HepG2 (cell line): ENCODE measurements around the gene SLC35B1. TPM values are rescaled to one million over a fixed set of nuclear protein-coding genes. Genes with fewer than 3 reads are reported as not detected.

Experiments
- ATAC-seq: fragments of 200-7000 bp; cut with Tn5 transposase; 3 replicates; pipeline ENCODE4 v1.9.1; 2020; ENCODE audit warnings: mild to moderate bottlenecking, moderate library complexity
- BruUV-seq: library from RNA; stranded (reverse); fragments of 400-500 nt; replicated peaks from 2 replicates; lab custom pipeline; 2021; lab: Mats Ljungman, UMichigan
- CTCF ChIA-PET: fragments of 300-600 bp; formaldehyde crosslinking; extraction: SDS; loops from one replicate; lab custom pipeline; 2021; ENCODE audit warnings: low total read pairs, inconsistent platforms, low intra/inter-chr PET ratio; lab: Yijun Ruan, JAX
- POLR2A ChIA-PET: fragments of 350-600 bp; sonication (Branson Sonifier 250); formaldehyde crosslinking; loops from one replicate; lab custom pipeline; 2020; ENCODE audit warnings: antibody characterized with exemption, inconsistent platforms; lab: Yijun Ruan, JAX
- DNase-seq: peaks from one replicate; pipeline ENCODE4 v3.0.0-alpha.2; 2015; ENCODE audit warnings: low spot score
- FAIRE-seq: peaks from 3 replicates; lab custom pipeline; 2011; peaks lifted over from hg19 to GRCh38; lab: Jason Lieb, UNC
- H2AFZ ChIP-seq: one replicate; pipeline ENCODE4 v1.6.1; 2011; ENCODE audit warnings: low read length, inconsistent platforms
- H3K27ac ChIP-seq: fragments of 300-600 bp; 3 replicates; pipeline ENCODE4 v1.8.0; 2011; ENCODE audit warnings: mixed run types, mild to moderate bottlenecking, mixed read lengths, low read length, inconsistent platforms; ENCODE audit not compliant: insufficient read depth; ENCODE audit errors: extremely low read length
- H3K27me3 ChIP-seq, 2 experiments: fragments of 200-600 bp in 1 of 2; 2 replicates in 1 of 2; 3 replicates in 1 of 2; pipeline versions ENCODE4 v1.6.0 to v1.8.0; 2011; ENCODE audit warnings: low read length in 2 of 2, mild to moderate bottlenecking in 2 of 2, moderate library complexity in 2 of 2, inconsistent platforms in 1 of 2; ENCODE audit not compliant: insufficient read depth in 2 of 2, control insufficient read depth in 1 of 2
- H3K36me3 ChIP-seq, 2 experiments: fragments of 200-600 bp in 1 of 2; replicated peaks in 1 of 2; 2 replicates in 1 of 2; 3 replicates in 1 of 2; pipeline versions ENCODE4 v1.5.1 to v1.8.0; 2011; ENCODE audit warnings: low read length in 2 of 2, inconsistent platforms in 1 of 2; ENCODE audit not compliant: insufficient read depth in 2 of 2, control insufficient read depth in 1 of 2
- H3K4me1 ChIP-seq: 2 replicates; pipeline ENCODE4 v1.5.1; 2012; ENCODE audit warnings: low read length, inconsistent platforms; ENCODE audit not compliant: insufficient read depth
- H3K4me2 ChIP-seq: 2 replicates; pipeline ENCODE4 v1.6.0; 2011; ENCODE audit warnings: low read depth, low read length, inconsistent platforms
- H3K4me3 ChIP-seq, 3 experiments: fragments of 200-600 bp in 1 of 3; sonication (generic), shearing (Covaris generic) in 1 of 3; replicated peaks in 1 of 3; 2 replicates each; pipeline ENCODE4 v1.5.1; 2011 to 2016; ENCODE audit warnings: low read length in 3 of 3, inconsistent platforms in 2 of 3, low read depth in 2 of 3, mild to moderate bottlenecking in 2 of 3, control low read depth in 1 of 3, mixed read lengths in 1 of 3; ENCODE audit not compliant: insufficient read depth in 1 of 3
- H3K79me2 ChIP-seq: one replicate; pipeline ENCODE4 v1.6.1; 2011; ENCODE audit warnings: low read length, inconsistent platforms; ENCODE audit not compliant: insufficient read depth
- H3K9ac ChIP-seq: 2 replicates; pipeline ENCODE4 v1.6.0; 2011; ENCODE audit warnings: mild to moderate bottlenecking, low read depth, low read length, inconsistent platforms; ENCODE audit not compliant: insufficient read depth
- H3K9me3 ChIP-seq: 2 replicates; pipeline ENCODE4 v1.5.1; 2012; ENCODE audit warnings: mild to moderate bottlenecking, low read length
- H4K20me1 ChIP-seq: 2 replicates; pipeline ENCODE4 v1.6.0; 2011; ENCODE audit warnings: inconsistent platforms, mild to moderate bottlenecking, low read length, moderate library complexity; ENCODE audit not compliant: insufficient read depth
- ARID3A ChIP-seq: IDR thresholded peaks from 2 replicates; pipeline ENCODE4 v1.6.1; 2012; ENCODE audit warnings: low read depth, low read length, improper control_type of control experiment
- BCL3 ChIP-seq: sonication (generic); formaldehyde crosslinking; IDR thresholded peaks from 2 replicates; pipeline ENCODE4 v1.5.1; 2020; ENCODE audit warnings: mild to moderate bottlenecking, missing genetic modification reagents, moderate library complexity
- CENPT ChIP-seq: sonication (generic); formaldehyde crosslinking; IDR thresholded peaks from 2 replicates; pipeline ENCODE4 v1.8.0; 2022; ENCODE audit warnings: low read depth, mild to moderate bottlenecking, moderate library complexity, missing genetic modification reagents
- E2F1 ChIP-seq: sonication (generic); formaldehyde crosslinking; IDR thresholded peaks from 2 replicates; pipeline ENCODE4 v1.5.0; 2020; ENCODE audit warnings: missing genetic modification reagents
- GPBP1L1 ChIP-seq: sonication (generic); formaldehyde crosslinking; IDR thresholded peaks from 2 replicates; pipeline ENCODE4 v1.5.0; 2020; ENCODE audit warnings: mild to moderate bottlenecking, missing genetic modification reagents
- JUND ChIP-seq: sonication (generic); formaldehyde crosslinking; IDR thresholded peaks from 2 replicates; pipeline ENCODE4 v1.8.0; 2022; ENCODE audit warnings: mild to moderate bottlenecking, missing genetic modification reagents
- PCBP1 ChIP-seq: fragments of 200-400 bp; formaldehyde crosslinking; IDR thresholded peaks from 2 replicates; pipeline ENCODE4 v1.6.1; 2017; ENCODE audit warnings: mild to moderate bottlenecking, low read depth, low read length, borderline replicate concordance
- SMYD3 ChIP-seq: sonication (generic); formaldehyde crosslinking; IDR thresholded peaks from 2 replicates; pipeline ENCODE4 v1.8.1; 2023; ENCODE audit warnings: mild to moderate bottlenecking, missing genetic modification reagents
- U2AF1 ChIP-seq: fragments of 200-400 bp; formaldehyde crosslinking; optimal IDR thresholded peaks from 2 replicates; pipeline ENCODE3; 2017; ENCODE audit warnings: mild to moderate bottlenecking, low read depth, low read length
- UBTF ChIP-seq: sonication (generic); formaldehyde crosslinking; IDR thresholded peaks from 2 replicates; pipeline ENCODE4 v1.4.0; 2020; ENCODE audit warnings: mild to moderate bottlenecking, missing genetic modification reagents
- ZBTB34 ChIP-seq: sonication (generic); formaldehyde crosslinking; IDR thresholded peaks from 2 replicates; pipeline ENCODE4 v1.8.0; 2022; ENCODE audit warnings: mild to moderate bottlenecking, missing genetic modification reagents
- ZFP37 ChIP-seq: sonication (generic); formaldehyde crosslinking; IDR thresholded peaks from 2 replicates; pipeline ENCODE4 v1.4.0; 2020; ENCODE audit warnings: missing genetic modification reagents, borderline replicate concordance
- ZNF296 ChIP-seq: sonication (generic); formaldehyde crosslinking; conservative IDR thresholded peaks from 2 replicates; pipeline ENCODE4 v1.5.0; 2020; ENCODE audit warnings: mild to moderate bottlenecking, missing genetic modification reagents
- ZNF335 ChIP-seq: sonication (generic); formaldehyde crosslinking; IDR thresholded peaks from 2 replicates; pipeline ENCODE4 v1.4.0; 2020; ENCODE audit warnings: missing genetic modification reagents
- ZSCAN30 ChIP-seq: sonication (generic); formaldehyde crosslinking; IDR thresholded peaks from 2 replicates; pipeline ENCODE4 v1.5.0; 2020; ENCODE audit warnings: mild to moderate bottlenecking, missing genetic modification reagents
- WGBS: methylation state at CpG from one replicate; pipeline ENCODE4 v1.1.6; 2017; ENCODE audit warnings: low lambda C conversion rate; 5-methylcytosine and 5-hydroxymethylcytosine counted together
- in situ Hi-C: cut with HindIII; loops from 2 replicates; pipeline ENCODE4 v1.10.0; 2017; ENCODE audit warnings: low pct_unique_long_range_greater_than_20kb; ENCODE audit not compliant: extremely low pct_ligation_motif_present
- intact Hi-C: fragments of 100-400 bp; cut with micrococcal nuclease; formaldehyde crosslinking; loops from one replicate; pipeline ENCODE4 v1.10.0; 2022; ENCODE audit not compliant: unreplicated experiment
- polyA plus RNA-seq, 8 experiments: library from polyadenylated mRNA; depleted of rRNA in 3 of 8; stranded (reverse) in 7 of 8; unstranded in 1 of 8; fragments of >200 nt; fragmentation: Illumina TruSeq in 4 of 8; extraction: Trizol in 4 of 8; gene quantifications; 2 replicates each; pipeline versions ENCODE4 v1.2.1 to v1.2.3, GENCODE V29; 2011 to 2016; ENCODE audit warnings: low read depth in 4 of 8, missing spikeins in 1 of 8, mixed read lengths in 1 of 8; ENCODE audit not compliant: insufficient read depth in 1 of 8
- total RNA-seq, 5 experiments: library from RNA; depleted of rRNA; stranded (reverse); fragments of >200 nt; fragmentation: Illumina TruSeq; extraction: Trizol; gene quantifications; 2 replicates each; pipeline ENCODE4 v1.2.3, GENCODE V29; 2016; ENCODE audit warnings: low read depth in 1 of 5

SLC35B1 gene
- total and polyA plus RNA-seq, 2 of the 13 experiments (the other 11 are each of a cell fraction or from before 2014, with no cell fraction given): 99.6 to 113 TPM

- H3K9ac ChIP-seq: no peak overlapping the region
- POLR2A ChIA-PET: no interaction called here
- DNase-seq (no peak), ATAC-seq (no peak), FAIRE-seq (no peak)
- no peak overlapping the region for H3K4me2 ChIP-seq
- H3K4me3 ChIP-seq: no peak overlapping the region
- no peaks in the 10 kb centered on the region for H3K79me2 ChIP-seq
- H3K27me3 ChIP-seq: no peaks in the 10 kb centered on the region
- no peak overlapping the region for H2AFZ ChIP-seq
- H4K20me1 ChIP-seq: no peaks in the 10 kb centered on the region
- intact Hi-C loops (no loop called here), in situ Hi-C loops (no loop called here)
- CTCF ChIA-PET: no interaction called here
- H3K9me3 ChIP-seq: no peaks in the 10 kb centered on the region
- 95% methylated on average over 5 of the region's 5 CpGs for WGBS
- H3K4me1 ChIP-seq: peaks cover 10% of the 10 kb centered on the region
- peaks cover 3 to 7% of the 10 kb centered on the region in 2 experiments; a peak in 3 of 5 replicates for H3K36me3 ChIP-seq
- no peak overlapping the region for H3K27ac ChIP-seq
- BruUV-seq: no TSS peak
- no peak for TF ChIP-seq ZNF296 (CRISPR knock-in tag)
- TF ChIP-seq ARID3A: no peak
- TF ChIP-seq SMYD3 (CRISPR knock-in tag): no peak
- no peak for TF ChIP-seq ZNF335 (CRISPR knock-in tag)
- TF ChIP-seq ZFP37: no peak
- TF ChIP-seq E2F1: no peak
- no peak for TF ChIP-seq PCBP1
- TF ChIP-seq ZBTB34 (CRISPR knock-in tag): no peak
- TF ChIP-seq BCL3 (CRISPR knock-in tag): no peak
- no peak for TF ChIP-seq CENPT (CRISPR knock-in tag)
- TF ChIP-seq JUND: no peak
- TF ChIP-seq ZSCAN30 (CRISPR knock-in tag): no peak
- no peak for TF ChIP-seq U2AF1
- TF ChIP-seq UBTF (CRISPR knock-in tag): no peak
- TF ChIP-seq GPBP1L1 (CRISPR knock-in tag): no peak
These were observed 23.1 kb upstream of the SLC35B1 start for GRCh38 chr17:49730785-49731434.
